Upper lobe of left lung (tissue), 6 donors: ENCODE data around the gene RRP1. TPM values are rescaled to one million over a fixed set of nuclear protein-coding genes. Genes with fewer than 3 reads are reported as not detected.

Source experiments
- ATAC-seq, 2 donors: fragments of 200-7000 bp; cut with Tn5 transposase; one replicate each; pipeline ENCODE4 v1.9.1; 2022; ENCODE audit warnings: mild to moderate bottlenecking in 2 of 2, moderate library complexity in 2 of 2; ENCODE audit not compliant: low FRiP score in 2 of 2
- DNase-seq, 2 donors: peaks; one replicate each; pipeline ENCODE4 v3.0.0-alpha.2; 2019 to 2020
- H3K27ac ChIP-seq, 4 donors: fragments of 200-600 bp; sonication (generic); one replicate each; pipeline ENCODE4 v1.5.1; 2016 to 2019
- H3K27me3 ChIP-seq, 4 donors: fragments of 200-600 bp; sonication (generic); one replicate each; pipeline ENCODE4 v1.5.1; 2017 to 2019
- H3K36me3 ChIP-seq, 4 donors: fragments of 200-600 bp; sonication (generic); one replicate each; pipeline ENCODE4 v1.5.1; 2016 to 2019
- H3K4me1 ChIP-seq, 4 donors: fragments of 200-600 bp; sonication (generic); one replicate each; pipeline ENCODE4 v1.5.1; 2018 to 2019
- H3K4me3 ChIP-seq, 4 donors: fragments of 200-600 bp; sonication (generic); one replicate each; pipeline ENCODE4 v1.5.1; 2017 to 2019; ENCODE audit warnings: mild to moderate bottlenecking in 2 of 4, moderate library complexity in 1 of 4
- H3K9me3 ChIP-seq, 4 donors: fragments of 200-600 bp; sonication (generic); one replicate each; pipeline ENCODE4 v1.5.1; 2018 to 2019
- CTCF ChIP-seq, 6 experiments: fragments of 450-650 bp in 4 of 6; fragments of 200-600 bp in 2 of 6; sonication (generic) in 2 of 6; IDR thresholded peaks; one replicate each; pipeline ENCODE4 v1.5.1; 2016 to 2019; ENCODE audit warnings: antibody characterized with exemption in 6 of 6
- EP300 ChIP-seq, 4 donors: sonication (generic); formaldehyde crosslinking; IDR thresholded peaks; one replicate each; pipeline ENCODE4 v1.5.1; 2017; ENCODE audit warnings: antibody characterized with exemption in 4 of 4, control low read depth in 2 of 4
- POLR2A ChIP-seq, 4 donors: fragments of 450-650 bp; IDR thresholded peaks; one replicate each; pipeline ENCODE4 v1.5.1; 2016 to 2017; ENCODE audit warnings: antibody characterized with exemption in 4 of 4, mild to moderate bottlenecking in 2 of 4
- POLR2AphosphoS5 ChIP-seq, 2 donors: sonication (generic); formaldehyde crosslinking; IDR thresholded peaks; one replicate each; pipeline ENCODE4 v1.5.1; 2017; ENCODE audit warnings: antibody characterized with exemption in 2 of 2
- WGBS, 2 donors: methylation state at CpG; one replicate each; pipeline ENCODE4 v1.1.5; 2017 to 2018; 5-methylcytosine and 5-hydroxymethylcytosine counted together
- total RNA-seq, 6 donors: library from RNA; depleted of rRNA in 4 of 6; stranded (reverse); fragments of >200 nt in 4 of 6; gene quantifications; one replicate each; pipeline versions ENCODE4 v1.1.0 to v1.2.1, GENCODE V29; 2016 to 2021
- donor health status: DM: no; HTN: no; CAD: no; lungs with moderate emphysema.
- donor health status: DM: no; HTN: yes; CAD: no; lungs with severe emphysema.

Gene RRP1
- total RNA-seq, 6 donors from 2014 or later: 12.0 to 25.1 (median 20.9) TPM

GRCh38 chr21:43801006-43801783 lies 11.8 kb downstream of the RRP1 start:
- no peaks in the 10 kb centered on the region for H3K27me3 ChIP-seq
- H3K4me3 ChIP-seq: no peak overlapping the region
- H3K4me1 ChIP-seq: peaks cover 0 to 5% (median 0%) of the 10 kb centered on the region in 4 donors
- ATAC-seq (no peak), DNase-seq (peak in 1 of 2 donors; percentile 63)
- 95 to 96% methylated on average over 37 to 42 of the region's 42 CpGs for WGBS, 2 donors
- H3K27ac ChIP-seq: no peak overlapping the region
- H3K36me3 ChIP-seq: peaks cover 11 to 82% (median 75%) of the 10 kb centered on the region in 4 donors
- no peaks in the 10 kb centered on the region for H3K9me3 ChIP-seq
- TF ChIP-seq CTCF (IDR thresholded peaks at IDR 0.05) (no peak), POLR2AphosphoS5 (IDR thresholded peaks at IDR 0.05) (no peak)

- H3K27ac ChIP-seq: no peak overlapping the region
- TF ChIP-seq POLR2A (IDR thresholded peaks at IDR 0.05) (no peak), CTCF (IDR thresholded peaks at IDR 0.05) (no peak), POLR2AphosphoS5 (IDR thresholded peaks at IDR 0.05) (no peak), EP300 (IDR thresholded peaks at IDR 0.05) (no peak)
- H3K4me3 ChIP-seq: no peak overlapping the region
- ATAC-seq (no peak), DNase-seq (peak in 1 of 2 donors; percentile 52)
- peaks cover 8 to 68% (median 60%) of the 10 kb centered on the region in 4 donors for H3K36me3 ChIP-seq
- WGBS, 2 donors: 84 to 94% methylated on average over 14 of the region's 14 CpGs
- H3K27me3 ChIP-seq: no peaks in the 10 kb centered on the region
- H3K4me1 ChIP-seq: peaks cover 0 to 5% (median 0%) of the 10 kb centered on the region in 4 donors
- H3K9me3 ChIP-seq: no peaks in the 10 kb centered on the region
Measured at GRCh38 chr21:43802713-43803313, 13.4 kb downstream of the RRP1 start.

GRCh38 chr21:43803558-43804300 lies 14.4 kb downstream of the RRP1 start:
- no peak overlapping the region for H3K4me3 ChIP-seq
- DNase-seq: peak in 1 of 2 donors; percentile 77
- H3K27me3 ChIP-seq: no peaks in the 10 kb centered on the region
- no peak for ATAC-seq
- H3K27ac ChIP-seq: no peak overlapping the region
- 91 to 92% methylated on average over 30 to 33 of the region's 33 CpGs for WGBS, 2 donors
- H3K36me3 ChIP-seq: peaks cover 6 to 59% (median 51%) of the 10 kb centered on the region in 4 donors
- no peaks in the 10 kb centered on the region for H3K9me3 ChIP-seq
- H3K4me1 ChIP-seq: peaks cover 0 to 5% (median 0%) of the 10 kb centered on the region in 4 donors
- no peak for TF ChIP-seq POLR2A (IDR thresholded peaks at IDR 0.05)

GRCh38 chr21:43805275-43805800 lies 16.0 kb downstream of the RRP1 start:
- Histone ChIP-seq H3K36me3 (peaks cover 6 to 43% (median 36%) of the 10 kb centered on the region in 4 donors), H3K9me3 (no peaks in the 10 kb centered on the region), H3K4me1 (peaks cover 0 to 6% (median 0%) of the 10 kb centered on the region in 4 donors), H3K27me3 (no peaks in the 10 kb centered on the region), H3K27ac (peak overlapping the region in 3 of 4 donors; percentile 21 to 70 (median 35)), H3K4me3 (no peak overlapping the region)
- WGBS, 2 donors: 66 to 69% methylated on average over 14 of the region's 14 CpGs
- TF ChIP-seq CTCF (IDR thresholded peaks at IDR 0.05) (no peak), POLR2A (IDR thresholded peaks at IDR 0.05) (no peak), EP300 (IDR thresholded peaks at IDR 0.05) (no peak), POLR2AphosphoS5 (IDR thresholded peaks at IDR 0.05) (no peak)
- no peak for ATAC-seq
- DNase-seq: peak in 1 of 2 donors; percentile 55
